GM04504 (cell line): ENCODE measurements around the gene IFIT2.
"Not testable (repeated sequence)": the region's sequence is repeated elsewhere in the genome, so short reads cannot be mapped to it uniquely, and the experiment has no call there.

Experiments
- DNase-seq: peaks from one replicate; pipeline ENCODE4 v3.0.0-alpha.2; 2012; ENCODE audit warnings: low read depth

Gene IFIT2

DNA sequence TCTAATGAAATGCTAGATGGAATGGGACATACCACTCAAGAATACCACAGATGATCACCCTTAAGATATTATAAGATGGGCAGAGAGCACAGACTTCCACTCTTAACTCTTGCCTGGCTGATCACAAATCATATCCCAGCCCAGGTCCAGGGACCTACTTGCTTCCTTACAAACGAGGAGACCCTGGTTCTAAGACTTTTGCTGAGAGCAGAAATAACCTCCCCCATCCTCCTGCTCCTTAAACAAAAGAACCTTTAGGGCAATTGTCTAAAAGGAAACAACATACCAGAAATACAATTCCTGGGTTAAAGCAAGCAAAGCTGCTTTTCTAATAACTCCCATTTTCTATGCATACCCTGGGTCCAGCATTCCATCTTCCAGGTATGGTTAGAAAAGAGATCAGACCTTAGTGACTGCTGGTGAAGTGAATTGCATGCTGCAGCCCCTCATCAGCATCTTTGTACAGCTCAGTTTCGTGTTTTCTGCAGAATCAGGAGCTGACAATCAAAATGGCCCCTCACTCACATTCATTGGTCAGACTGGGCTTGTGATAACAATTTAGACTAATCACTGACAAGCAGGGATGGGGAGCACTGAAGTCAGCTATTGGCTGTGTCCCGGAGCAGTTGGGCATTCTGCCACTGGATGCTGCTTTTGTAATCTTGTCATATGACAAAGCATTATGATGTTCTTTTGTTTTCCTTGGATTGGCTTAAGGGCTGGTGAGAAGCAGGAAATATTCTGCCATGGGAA is 40.5 kb downstream of the IFIT2 start:
- DNase-seq, result peak; percentile 51

DNA sequence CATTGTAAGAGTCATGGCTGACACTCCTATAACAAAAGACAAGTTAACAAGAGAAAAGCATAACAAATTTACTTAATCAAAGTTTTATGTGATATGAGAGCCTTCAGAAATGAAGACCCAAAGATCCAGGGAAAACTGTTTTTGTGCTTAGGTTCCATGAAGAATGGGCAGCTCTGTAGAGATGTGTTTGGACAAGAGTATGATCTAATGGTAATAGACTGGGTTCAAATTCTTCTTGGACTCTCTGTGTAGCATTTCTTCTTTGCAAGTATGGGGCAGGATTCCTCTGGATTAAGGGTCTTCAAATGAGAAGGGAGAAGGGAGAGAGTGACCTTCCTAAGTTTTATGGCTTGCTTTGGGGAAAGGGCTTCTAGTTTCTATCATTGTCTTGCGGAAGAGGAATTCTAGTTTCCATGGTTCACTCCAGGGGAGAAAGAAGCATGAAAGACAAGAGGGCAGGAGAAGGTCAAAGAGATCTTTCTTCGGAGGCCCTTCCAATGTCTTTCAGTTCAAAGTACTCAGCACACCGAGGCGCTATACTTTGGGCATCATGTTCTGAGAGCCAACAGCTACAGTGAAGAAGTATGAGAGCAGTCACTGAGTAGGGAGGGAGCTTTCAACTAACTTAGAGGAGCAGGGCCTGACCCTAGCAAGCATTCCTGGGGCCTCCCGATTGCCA is 41.4 kb downstream of the IFIT2 start:
- DNase-seq, result no peak

DNA sequence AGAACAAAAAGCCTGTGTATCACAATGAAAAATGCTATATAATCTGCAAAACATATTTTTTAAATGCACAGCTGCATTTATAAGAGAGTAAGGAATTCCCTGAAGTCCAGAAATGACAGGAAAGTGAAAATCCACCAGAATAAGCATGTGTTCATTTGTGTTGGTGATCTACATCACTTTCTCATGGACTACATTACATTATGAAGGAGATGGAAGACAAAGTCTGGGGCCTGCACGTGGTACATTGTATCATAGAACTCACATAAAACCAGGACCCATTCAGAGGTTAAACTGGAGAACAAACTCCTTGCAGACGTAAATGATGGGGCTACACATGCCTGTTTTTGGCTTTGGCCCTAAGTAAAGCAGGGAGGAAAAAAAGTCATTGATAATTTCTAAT is 42.3 kb downstream of the IFIT2 start:
- DNase-seq, result no peak

DNA sequence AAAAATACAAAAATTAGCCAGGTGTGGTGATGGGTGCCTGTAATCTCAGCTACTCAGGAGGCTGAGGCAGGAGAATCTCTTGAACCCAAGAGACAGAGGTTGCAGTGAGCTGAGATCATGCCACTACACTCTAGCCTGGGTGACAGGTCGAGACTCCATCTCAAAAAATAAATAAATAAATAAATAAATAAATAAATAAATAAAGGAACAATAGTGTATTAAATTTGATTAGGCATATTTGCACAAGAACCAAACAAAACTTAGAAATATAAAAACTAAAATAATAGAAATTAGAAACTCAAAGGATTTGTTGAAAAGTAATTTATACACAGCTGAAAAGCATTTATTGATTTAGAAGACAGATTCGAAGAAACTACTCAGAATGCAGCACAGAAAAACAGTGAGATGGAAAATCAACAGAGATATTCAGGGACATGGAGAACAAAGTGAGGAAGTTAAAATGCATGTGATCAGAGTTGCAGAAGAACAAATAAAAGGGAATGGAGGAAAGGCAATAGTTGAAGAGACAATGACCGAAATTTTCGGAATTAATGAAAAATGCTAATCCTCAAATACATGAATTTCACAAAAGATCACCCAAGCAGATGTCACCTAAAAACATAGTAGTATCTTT is 43.6 kb downstream of the IFIT2 start:
- no peak for DNase-seq

DNA sequence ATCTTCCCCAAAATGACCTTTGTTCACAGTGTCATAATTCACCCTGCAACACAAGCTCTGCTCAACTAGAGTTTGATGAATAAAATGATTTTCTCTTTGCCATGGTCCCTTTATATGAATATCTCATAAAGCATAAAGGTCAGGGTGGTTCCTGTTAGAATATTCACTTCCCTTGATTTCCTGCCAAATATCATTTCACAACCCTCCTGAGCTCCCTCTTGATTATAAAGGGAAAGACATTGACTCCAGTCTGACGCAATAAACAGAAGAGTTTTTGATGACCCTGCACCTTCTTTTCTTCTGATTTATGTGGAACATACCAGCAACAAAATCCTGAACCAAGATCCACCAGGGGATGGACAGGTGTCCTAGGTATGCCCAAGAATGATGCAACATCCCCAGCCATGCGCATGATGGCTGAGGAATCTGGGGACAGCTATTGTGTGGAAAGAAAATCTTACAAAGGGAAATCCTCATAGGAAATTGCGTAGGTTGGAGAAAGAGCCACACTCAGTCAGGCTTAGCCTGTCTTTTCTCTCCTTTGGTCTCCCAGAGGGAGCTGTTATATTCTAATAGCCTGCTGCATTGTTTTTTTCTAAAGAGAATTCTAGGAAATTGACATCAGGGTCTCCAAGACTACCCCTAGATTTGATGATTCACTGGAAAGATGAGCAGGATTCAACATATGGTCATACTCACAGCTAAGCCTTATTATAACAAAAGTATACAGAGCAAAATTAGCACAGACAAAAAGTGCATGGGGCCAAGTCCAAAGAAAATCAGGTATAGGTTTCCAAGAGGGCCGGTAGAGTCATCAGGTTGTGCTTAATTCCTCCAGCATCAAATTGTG is 44.8 kb downstream of the IFIT2 start:
- DNase-seq, result no peak

DNA sequence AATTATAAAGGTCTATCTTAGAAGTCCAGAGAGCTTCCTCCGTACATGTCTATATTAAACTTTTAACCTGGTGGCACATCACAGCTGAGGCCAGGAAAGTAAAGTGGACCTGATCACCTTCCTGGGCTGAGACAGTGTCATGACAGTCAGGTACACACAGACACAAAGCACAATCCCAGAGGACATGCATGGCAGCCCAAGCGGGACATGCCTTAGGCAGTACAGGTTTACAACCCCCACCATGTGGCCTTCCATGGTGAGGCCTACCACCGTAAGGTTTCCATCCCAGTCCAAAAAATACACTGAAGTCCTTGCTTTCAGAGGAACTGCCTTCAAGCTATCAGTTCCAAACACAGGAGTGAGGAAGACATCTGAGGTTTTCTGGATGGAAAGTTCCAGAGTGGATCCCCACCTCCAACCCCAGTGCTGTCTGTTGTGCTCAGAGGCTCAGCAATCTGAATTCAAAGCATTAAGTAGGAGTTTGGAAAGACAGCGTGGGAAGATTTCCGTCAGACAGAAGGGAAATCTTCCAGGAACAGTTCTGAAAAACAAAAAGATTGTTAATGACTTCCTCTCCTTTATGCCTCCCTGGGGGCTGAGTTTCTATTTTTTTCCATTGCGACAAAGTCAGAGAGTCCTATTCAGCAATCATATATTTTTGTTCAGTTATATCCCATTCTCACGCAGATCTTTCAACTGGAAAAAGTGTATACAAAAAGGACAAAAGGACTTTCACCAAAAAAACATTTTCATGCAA is 46.0 kb downstream of the IFIT2 start:
- no peak for DNase-seq

DNA sequence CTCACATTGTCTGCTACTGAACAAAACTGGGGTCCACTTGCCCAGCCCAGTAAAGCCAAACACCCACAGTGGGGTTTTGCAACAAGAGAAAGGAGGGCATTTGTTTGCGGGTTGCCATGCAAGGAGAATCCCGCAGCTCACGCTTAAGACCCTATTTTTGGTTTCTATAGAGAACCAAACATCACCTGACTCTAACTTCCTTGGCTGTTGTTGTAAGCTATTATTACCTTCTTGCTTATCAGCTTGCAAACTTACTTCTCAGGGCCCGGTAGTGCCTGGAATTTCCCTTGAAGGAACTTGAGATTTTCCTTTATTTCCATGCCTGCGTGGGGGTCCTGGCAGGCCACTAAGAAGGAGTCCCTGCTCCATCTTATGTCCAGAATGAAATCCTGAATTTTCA is 46.6 kb downstream of the IFIT2 start:
- no peak for DNase-seq

DNA sequence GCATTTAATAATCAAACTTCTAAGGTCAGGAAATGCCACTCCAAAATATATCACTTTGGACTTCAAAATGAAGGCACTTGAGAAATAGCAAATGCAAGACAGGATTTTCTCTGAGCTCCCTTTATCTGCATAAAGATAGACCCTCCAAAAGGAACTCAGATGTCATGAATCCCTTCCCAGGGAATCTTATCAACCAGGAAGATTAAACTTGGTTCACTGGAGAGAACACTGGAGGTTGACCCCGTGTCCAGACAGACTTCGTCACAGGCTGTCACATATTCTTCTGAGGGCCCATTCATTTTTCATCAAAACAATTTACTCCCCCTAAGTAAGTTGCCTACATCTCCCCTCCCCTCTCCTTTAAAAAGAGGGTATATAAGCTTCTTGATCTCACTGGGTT is 47.1 kb downstream of the IFIT2 start:
- DNase-seq, result no peak

DNA sequence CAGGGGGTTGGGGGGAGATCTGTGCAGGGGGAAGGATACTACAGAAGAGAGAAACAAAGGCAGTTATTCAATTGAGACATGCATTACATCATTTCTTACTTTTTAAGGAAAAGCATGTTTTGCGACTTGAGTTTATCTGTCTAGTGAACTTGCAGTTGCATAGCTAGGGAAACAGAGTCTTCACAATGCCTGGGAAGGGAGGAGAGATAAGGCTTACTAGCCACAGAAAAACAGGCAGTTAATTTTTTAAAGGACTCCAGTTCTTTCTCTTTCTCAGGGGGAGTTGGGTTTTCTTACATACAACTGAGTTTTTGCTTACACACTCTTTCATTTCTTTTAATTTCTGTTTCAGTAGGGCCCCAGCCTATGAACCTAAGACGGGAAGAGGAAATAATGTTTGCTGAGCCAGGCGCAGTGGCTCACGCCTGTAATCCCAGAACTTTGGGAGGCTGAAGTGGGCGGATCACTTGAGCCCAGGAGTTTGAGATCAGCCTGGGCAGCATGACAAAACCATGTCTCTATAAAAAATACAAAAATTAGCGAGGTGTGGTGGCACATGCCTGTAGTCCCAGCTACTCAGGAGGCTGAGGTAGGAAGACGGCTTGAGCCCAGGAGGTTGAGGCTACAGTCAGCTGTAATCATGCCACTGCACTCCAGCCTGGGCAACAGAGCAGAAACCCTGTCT is 48.9 kb downstream of the IFIT2 start:
- DNase-seq, result not testable (repeated sequence)

DNA sequence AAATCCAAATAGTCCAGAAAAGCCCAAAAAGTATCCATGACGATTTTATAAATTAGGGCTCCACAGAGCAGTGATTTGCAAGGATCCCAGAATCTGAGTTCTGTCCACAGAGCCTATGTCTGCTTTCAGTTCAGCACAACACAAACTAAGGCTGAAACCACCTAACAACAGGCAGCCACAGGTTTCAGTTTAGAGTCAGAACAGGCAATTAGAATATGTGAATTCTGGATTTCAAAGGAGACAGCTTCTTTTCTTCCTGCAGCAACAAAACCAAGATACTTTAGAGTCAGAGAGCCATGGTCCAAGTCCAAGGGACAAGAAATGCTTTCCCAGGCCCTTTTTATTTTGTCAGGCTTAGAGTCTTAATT is 49.5 kb downstream of the IFIT2 start:
- DNase-seq, result no peak

DNA sequence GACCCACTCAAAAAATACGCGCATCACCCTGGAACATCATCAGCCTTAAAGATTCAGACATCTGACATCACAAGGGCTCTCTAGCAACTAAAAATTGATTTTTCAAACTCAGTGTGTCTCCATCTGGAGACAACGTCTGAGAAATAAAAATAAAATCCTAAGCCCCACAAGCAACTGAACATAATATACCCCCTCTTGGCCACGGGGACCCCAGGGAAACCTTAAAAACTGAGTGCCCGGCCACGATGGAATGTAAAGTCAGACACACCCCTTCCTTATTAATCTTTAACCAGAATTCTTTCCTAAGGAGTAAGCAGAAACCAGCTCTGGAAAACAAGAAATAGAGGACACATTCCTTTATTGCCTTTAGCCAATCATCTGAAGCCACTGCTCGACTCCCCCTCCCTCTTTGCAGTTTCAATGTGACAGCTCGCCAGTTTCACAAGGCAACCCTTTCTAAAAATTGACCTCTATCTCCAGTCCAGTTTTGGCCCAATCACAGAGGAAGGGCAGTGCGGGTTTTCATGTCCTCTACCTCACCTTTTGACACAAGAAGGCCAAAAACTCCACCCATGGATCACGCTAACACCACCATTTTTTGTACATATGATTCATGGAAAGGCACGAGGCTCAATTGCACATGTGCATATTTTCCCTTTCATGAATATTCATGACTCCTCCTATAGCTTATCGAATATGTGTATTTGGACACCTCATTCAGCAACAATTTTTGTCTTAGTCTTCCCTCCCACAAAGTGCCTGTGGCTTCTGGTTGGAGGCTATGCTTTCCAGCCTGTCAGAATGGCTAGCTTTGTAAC is 50.1 kb downstream of the IFIT2 start:
- peak; percentile 99 for DNase-seq

DNA sequence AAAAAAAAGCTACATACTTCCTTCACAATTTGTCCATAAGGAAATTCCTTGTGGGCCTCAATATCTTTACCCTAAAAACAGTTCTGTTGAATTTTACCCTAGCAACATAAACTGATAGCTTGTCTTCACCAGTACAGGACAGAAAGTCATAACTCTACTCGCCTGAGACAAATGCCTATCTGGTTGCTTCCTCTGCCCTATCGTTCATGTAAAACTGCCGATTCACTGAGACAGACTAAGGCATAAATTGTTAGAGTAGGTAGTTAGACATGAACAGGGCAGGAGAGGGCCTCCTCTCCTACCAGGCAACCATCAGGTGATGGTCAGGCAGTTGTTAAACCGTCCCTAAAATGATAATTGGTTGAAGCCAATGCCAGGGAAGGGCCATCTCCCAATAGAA is 51.0 kb downstream of the IFIT2 start:
- no peak for DNase-seq

DNA sequence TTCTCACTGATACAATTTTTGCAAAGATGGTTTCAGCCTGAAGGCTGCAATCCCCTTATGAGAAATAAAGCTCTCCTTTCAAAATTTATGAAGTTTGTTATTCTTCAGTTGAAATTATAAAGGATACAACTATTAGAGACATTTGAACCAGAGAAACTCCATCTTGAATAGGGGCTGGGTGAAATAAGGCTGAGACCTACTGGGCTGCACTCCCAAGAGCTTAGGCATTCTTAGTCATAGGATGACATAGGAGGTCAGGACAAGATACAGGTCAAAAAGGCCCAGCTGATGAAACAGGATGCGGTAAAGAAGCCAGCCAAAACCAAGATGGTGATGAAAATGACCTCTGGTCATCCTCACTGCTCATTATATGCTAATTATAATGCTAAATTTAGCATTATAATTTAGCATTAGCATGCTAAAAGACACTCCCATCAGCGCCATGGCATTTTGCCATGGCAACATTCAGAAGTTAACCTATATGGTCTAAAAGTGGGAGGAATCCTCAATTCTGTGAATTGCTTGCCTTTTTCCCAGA is 53.6 kb downstream of the IFIT2 start:
- peak; percentile 56 for DNase-seq

DNA sequence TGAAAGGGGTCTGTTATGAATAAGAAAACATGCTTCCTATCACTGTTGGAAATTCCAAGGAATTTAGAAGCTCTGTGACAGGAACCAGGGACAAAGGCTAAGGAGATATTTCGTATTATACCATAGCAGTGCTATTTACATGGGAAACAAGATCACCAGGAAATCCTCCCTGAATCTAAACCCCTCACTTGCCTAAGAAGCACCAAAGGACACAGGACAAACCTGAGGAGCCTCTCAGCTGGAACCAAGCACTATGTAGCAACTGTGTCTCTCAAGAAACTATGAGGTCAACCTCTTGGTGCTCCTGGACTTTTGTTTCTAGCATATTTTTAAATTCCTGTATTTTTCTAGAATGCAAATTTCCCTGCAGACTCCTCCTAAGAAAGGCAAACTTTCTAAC is 55.2 kb downstream of the IFIT2 start:
- no peak for DNase-seq

DNA sequence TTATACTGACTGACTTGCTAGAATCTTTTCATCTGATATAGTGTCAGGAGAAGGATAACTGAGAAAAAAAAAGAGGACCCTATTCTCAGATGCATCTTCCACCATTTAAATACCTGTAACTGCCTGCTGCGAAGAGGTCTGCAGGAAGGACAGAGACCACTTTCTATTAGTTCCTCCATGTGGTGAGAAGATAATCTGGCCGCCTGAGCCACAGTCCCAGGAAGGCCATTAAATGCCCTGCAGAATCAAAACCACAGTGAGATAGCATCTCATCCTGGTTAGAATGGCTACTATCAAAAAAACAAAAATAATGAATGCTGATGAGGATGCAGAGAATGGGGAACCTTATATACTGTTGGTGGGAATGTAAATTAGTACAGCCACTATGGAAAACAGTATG is 56.1 kb downstream of the IFIT2 start:
- DNase-seq, result no peak
